GM23338 (cell line): ENCODE results near the gene NRP2. TPM values are rescaled to one million over a fixed set of nuclear protein-coding genes. Genes with fewer than 3 reads are reported as not detected.

Source experiments
- ATAC-seq: fragments of 200-7000 bp; cut with Tn5 transposase; 3 replicates; pipeline ENCODE4 v1.9.1; 2020
- DNase-seq: peaks from one replicate; pipeline ENCODE4 v3.0.0-alpha.2; 2015; ENCODE audit warnings: low spot score
- H2AFZ ChIP-seq: fragments of 200-600 bp; sonication (generic); 2 replicates; pipeline ENCODE4 v1.8.0; 2016; ENCODE audit warnings: antibody characterized with exemption, mild to moderate bottlenecking, moderate library complexity
- H3F3A ChIP-seq: fragments of 200-600 bp; sonication (generic); replicated peaks from 2 replicates; pipeline ENCODE4 v1.8.0; 2017; ENCODE audit warnings: antibody characterized with exemption, mixed run types, low read depth
- H3K27ac ChIP-seq: fragments of 200-600 bp; sonication (generic); 2 replicates; pipeline ENCODE4 v1.6.1; 2016; ENCODE audit warnings: low read depth
- H3K27me3 ChIP-seq: fragments of 200-600 bp; sonication (generic); 2 replicates; pipeline ENCODE4 v1.8.0; 2016; ENCODE audit warnings: mild to moderate bottlenecking, mixed run types, moderate library complexity; ENCODE audit not compliant: insufficient read depth
- H3K36me3 ChIP-seq: fragments of 200-600 bp; sonication (generic); 2 replicates; pipeline ENCODE4 v1.8.0; 2016; ENCODE audit warnings: mild to moderate bottlenecking; ENCODE audit not compliant: insufficient read depth
- H3K4me1 ChIP-seq: fragments of 200-600 bp; sonication (generic); 2 replicates; pipeline ENCODE4 v1.8.0; 2016; ENCODE audit warnings: mild to moderate bottlenecking, moderate library complexity; ENCODE audit not compliant: insufficient read depth
- H3K4me2 ChIP-seq: fragments of 200-600 bp; sonication (generic); 2 replicates; pipeline ENCODE4 v1.7.1; 2017; ENCODE audit warnings: mixed run types
- H3K4me3 ChIP-seq: fragments of 200-600 bp; sonication (generic); 2 replicates; pipeline ENCODE4 v1.6.1; 2016; ENCODE audit warnings: mixed run types
- H3K79me2 ChIP-seq: fragments of 200-600 bp; sonication (generic); replicated peaks from 2 replicates; pipeline ENCODE4 v1.8.0; 2017; ENCODE audit warnings: mild to moderate bottlenecking; ENCODE audit not compliant: insufficient read depth
- H3K9me2 ChIP-seq: fragments of 200-600 bp; sonication (generic); 2 replicates; pipeline ENCODE4 v1.8.0; 2017; ENCODE audit not compliant: insufficient read depth
- H4K20me1 ChIP-seq: fragments of 200-600 bp; sonication (generic); replicated peaks from 2 replicates; pipeline ENCODE4 v1.8.0; 2017; ENCODE audit warnings: mild to moderate bottlenecking; ENCODE audit not compliant: insufficient read depth
- H3K27ac Mint-ChIP-seq: 2 replicates; pipeline ENCODE4 v1.8.0; 2020; ENCODE audit warnings: inconsistent platforms, mild to moderate bottlenecking, moderate library complexity, mixed read lengths
- H3K27me3 Mint-ChIP-seq: 3 replicates; pipeline ENCODE4 v1.8.0; 2022; ENCODE audit warnings: low read depth, mild to moderate bottlenecking, moderate library complexity, mixed read lengths, inconsistent platforms; ENCODE audit not compliant: insufficient read depth, poor library complexity
- H3K36me3 Mint-ChIP-seq: 3 replicates; pipeline ENCODE4 v1.8.0; 2021; ENCODE audit warnings: low read depth, mild to moderate bottlenecking, inconsistent platforms, moderate library complexity, mixed read lengths
- H3K4me1 Mint-ChIP-seq: 3 replicates; pipeline ENCODE4 v1.8.0; 2020; ENCODE audit warnings: mild to moderate bottlenecking, inconsistent platforms, mixed read lengths
- H3K4me3 Mint-ChIP-seq: 3 replicates; pipeline ENCODE4 v1.8.0; 2021; ENCODE audit warnings: moderate library complexity, mild to moderate bottlenecking, inconsistent platforms, mixed read lengths
- H3K9me3 Mint-ChIP-seq: 3 replicates; pipeline ENCODE4 v1.8.0; 2020; ENCODE audit warnings: moderate library complexity, mild to moderate bottlenecking, inconsistent platforms, mixed read lengths
- ZNF331 ChIP-seq: fragments of 250-450 bp; sonication (Bioruptor Pico); IDR thresholded peaks from 2 replicates; pipeline ENCODE4 v1.5.0; 2020; ENCODE audit warnings: low read depth, mild to moderate bottlenecking, moderate library complexity
- polyA plus RNA-seq: library from polyadenylated mRNA; unstranded; fragments of >200 nt; fragmentation: Nextera tagmentation; extraction: Ambion mirVana; gene quantifications from 2 replicates; pipeline ENCODE4 v1.2.1, GENCODE V29; 2016
- total RNA-seq: library from RNA; depleted of rRNA; stranded (reverse); fragments of >200 nt; shearing (Covaris generic); gene quantifications from 2 replicates; pipeline ENCODE4 v1.2.3, GENCODE V29; 2014
- TF ChIP-seq, protein P1 (sequence below): IDR thresholded peaks from one replicate; pipeline ENCODE4 v1.6.1; 2018; ENCODE audit warnings: antibody characterized with exemption; ENCODE audit not compliant: unreplicated experiment
- TF ChIP-seq, protein P2 (sequence below): IDR thresholded peaks from 2 replicates; pipeline ENCODE4 v1.6.1; 2016; ENCODE audit warnings: antibody characterized with exemption
- TF ChIP-seq, protein P3 (sequence below), 2 experiments: fragments of 200-600 bp in 1 of 2; sonication (generic) in 1 of 2; conservative IDR thresholded peaks; 2 replicates each; pipeline versions ENCODE4 v1.5.1 to v1.6.1; 2016 to 2017; ENCODE audit warnings: antibody characterized with exemption in 2 of 2, low read depth in 2 of 2, mild to moderate bottlenecking in 2 of 2, moderate library complexity in 1 of 2

Gene NRP2
- total and polyA plus RNA-seq, 2 experiments from 2014 or later = 18.4 to 22.0 TPM

DNA sequence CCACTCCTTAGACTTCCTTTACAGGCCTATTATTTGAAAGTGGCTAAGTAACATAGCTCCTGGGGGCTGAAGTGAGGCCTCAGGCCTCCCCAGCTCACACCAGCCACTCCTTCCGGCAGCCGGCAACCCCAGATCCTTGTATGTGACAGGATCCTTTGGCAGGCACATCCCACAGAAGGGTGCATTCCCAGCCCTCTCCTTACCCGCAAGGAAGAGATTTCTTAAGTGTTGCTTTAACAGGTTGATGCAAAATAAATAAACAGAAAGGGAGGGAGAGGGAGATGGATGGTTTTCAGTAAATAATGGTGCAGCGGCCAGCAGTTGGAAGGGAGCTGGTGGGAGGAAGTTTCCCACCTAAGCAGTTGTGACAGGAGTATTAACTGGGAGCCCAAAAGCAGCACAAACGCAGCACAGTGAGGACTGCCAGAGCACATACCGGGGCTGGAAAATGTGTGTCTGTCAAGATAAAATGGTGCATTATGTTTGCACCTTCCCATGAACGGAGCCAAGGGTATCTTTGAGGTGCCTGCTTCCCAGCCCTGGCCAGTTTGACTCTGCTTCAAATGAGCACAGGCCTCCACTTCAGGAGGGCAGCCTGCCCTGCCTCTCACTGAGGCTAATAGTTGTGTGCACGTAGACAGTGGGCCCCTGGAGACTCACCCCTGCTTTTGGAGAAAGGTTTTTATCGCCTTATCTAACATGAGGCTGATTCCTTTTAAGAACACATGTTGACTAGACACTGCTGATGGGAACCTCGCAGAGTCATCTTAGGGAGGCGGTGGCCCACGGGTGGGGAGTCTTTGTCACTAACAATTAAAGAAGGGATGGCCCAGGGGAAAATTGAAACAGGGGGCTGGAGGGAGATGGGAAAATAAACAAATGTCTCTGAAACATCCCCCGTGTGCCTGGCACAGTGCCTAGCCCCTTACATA, 32.8 kb downstream of the NRP2 start:
- Histone ChIP-seq H2AFZ (peak overlapping the region; percentile 24; the same call in 1 of the 2 replicates), H3K79me2 (no peaks in the 10 kb centered on the region), H3K27me3 (no peaks in the 10 kb centered on the region), H3K4me1 (peaks cover 6% of the 10 kb centered on the region; the same call in 1 of the 2 replicates), H3K36me3 (no peaks in the 10 kb centered on the region), H3K4me2 (no peak overlapping the region), H3K4me3 (no peak overlapping the region), H3K27ac (peak overlapping the region; percentile 52; the same call in 1 of the 2 replicates), H3K9me2 (no peaks in the 10 kb centered on the region), H3F3A (no peaks in the 10 kb centered on the region), H4K20me1 (no peaks in the 10 kb centered on the region)
- TF ChIP-seq, protein P1, sequence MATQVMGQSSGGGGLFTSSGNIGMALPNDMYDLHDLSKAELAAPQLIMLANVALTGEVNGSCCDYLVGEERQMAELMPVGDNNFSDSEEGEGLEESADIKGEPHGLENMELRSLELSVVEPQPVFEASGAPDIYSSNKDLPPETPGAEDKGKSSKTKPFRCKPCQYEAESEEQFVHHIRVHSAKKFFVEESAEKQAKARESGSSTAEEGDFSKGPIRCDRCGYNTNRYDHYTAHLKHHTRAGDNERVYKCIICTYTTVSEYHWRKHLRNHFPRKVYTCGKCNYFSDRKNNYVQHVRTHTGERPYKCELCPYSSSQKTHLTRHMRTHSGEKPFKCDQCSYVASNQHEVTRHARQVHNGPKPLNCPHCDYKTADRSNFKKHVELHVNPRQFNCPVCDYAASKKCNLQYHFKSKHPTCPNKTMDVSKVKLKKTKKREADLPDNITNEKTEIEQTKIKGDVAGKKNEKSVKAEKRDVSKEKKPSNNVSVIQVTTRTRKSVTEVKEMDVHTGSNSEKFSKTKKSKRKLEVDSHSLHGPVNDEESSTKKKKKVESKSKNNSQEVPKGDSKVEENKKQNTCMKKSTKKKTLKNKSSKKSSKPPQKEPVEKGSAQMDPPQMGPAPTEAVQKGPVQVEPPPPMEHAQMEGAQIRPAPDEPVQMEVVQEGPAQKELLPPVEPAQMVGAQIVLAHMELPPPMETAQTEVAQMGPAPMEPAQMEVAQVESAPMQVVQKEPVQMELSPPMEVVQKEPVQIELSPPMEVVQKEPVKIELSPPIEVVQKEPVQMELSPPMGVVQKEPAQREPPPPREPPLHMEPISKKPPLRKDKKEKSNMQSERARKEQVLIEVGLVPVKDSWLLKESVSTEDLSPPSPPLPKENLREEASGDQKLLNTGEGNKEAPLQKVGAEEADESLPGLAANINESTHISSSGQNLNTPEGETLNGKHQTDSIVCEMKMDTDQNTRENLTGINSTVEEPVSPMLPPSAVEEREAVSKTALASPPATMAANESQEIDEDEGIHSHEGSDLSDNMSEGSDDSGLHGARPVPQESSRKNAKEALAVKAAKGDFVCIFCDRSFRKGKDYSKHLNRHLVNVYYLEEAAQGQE = no peak
- no peak for TF ChIP-seq ZNF331 (CRISPR knock-in tag)
- H3K4me1 Mint-ChIP-seq = peaks cover 41% of the 10 kb centered on the region
- H3K27me3 Mint-ChIP-seq = peaks cover 3% of the 10 kb centered on the region
- no peak overlapping the region for H3K4me3 Mint-ChIP-seq
- H3K27ac Mint-ChIP-seq = peak overlapping the region; percentile 8; the same call in 1 of the 2 replicates
- no peaks in the 10 kb centered on the region for H3K9me3 Mint-ChIP-seq
- ATAC-seq = peak; percentile 51; the same call in 2 of the 3 replicates
- DNase-seq = no peak
- H3K36me3 Mint-ChIP-seq = peaks cover 27% of the 10 kb centered on the region

DNA sequence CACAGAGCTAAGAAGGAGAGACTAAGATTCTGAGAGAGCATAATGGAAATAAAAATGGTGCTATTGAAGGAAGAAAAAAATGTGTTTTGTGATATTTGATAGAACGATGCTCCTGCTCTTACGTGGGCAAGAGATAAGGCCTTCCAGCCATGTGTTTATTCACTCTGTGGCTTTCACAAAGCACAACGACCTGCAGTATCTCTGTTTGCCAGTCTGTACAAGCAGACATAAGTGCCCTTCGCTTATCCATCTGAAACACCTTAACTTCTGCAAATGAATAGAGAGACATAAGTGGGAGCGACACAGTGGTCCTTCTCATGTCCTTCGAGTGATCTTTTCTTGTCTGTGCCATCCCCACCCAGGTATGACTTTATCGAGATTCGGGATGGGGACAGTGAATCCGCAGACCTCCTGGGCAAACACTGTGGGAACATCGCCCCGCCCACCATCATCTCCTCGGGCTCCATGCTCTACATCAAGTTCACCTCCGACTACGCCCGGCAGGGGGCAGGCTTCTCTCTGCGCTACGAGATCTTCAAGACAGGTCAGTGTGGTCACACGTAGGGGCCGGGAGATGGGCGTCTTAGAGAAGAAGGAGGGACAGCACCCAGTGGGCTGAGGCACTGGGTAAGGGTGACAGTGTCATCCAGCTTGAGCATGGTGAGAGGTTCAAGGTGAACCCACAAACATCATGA, 33.7 kb downstream of the NRP2 start:
- Histone ChIP-seq H3K4me2 (no peak overlapping the region), H3K79me2 (no peaks in the 10 kb centered on the region), H4K20me1 (no peaks in the 10 kb centered on the region), H3K36me3 (no peaks in the 10 kb centered on the region), H3F3A (no peaks in the 10 kb centered on the region), H3K4me3 (no peak overlapping the region), H3K4me1 (peaks cover 13% of the 10 kb centered on the region), H3K27ac (no peak overlapping the region), H2AFZ (no peak overlapping the region), H3K9me2 (no peaks in the 10 kb centered on the region), H3K27me3 (no peaks in the 10 kb centered on the region)
- Mint-ChIP-seq H3K9me3 (no peaks in the 10 kb centered on the region), H3K4me1 (peaks cover 48% of the 10 kb centered on the region), H3K27ac (no peak overlapping the region), H3K27me3 (peaks cover 1% of the 10 kb centered on the region), H3K4me3 (no peak overlapping the region), H3K36me3 (peaks cover 27% of the 10 kb centered on the region)
- peak; percentile 68 for DNase-seq
- no peak for ATAC-seq
- TF ChIP-seq, protein P2, sequence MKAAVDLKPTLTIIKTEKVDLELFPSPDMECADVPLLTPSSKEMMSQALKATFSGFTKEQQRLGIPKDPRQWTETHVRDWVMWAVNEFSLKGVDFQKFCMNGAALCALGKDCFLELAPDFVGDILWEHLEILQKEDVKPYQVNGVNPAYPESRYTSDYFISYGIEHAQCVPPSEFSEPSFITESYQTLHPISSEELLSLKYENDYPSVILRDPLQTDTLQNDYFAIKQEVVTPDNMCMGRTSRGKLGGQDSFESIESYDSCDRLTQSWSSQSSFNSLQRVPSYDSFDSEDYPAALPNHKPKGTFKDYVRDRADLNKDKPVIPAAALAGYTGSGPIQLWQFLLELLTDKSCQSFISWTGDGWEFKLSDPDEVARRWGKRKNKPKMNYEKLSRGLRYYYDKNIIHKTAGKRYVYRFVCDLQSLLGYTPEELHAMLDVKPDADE = no peak
- TF ChIP-seq, protein P3, sequence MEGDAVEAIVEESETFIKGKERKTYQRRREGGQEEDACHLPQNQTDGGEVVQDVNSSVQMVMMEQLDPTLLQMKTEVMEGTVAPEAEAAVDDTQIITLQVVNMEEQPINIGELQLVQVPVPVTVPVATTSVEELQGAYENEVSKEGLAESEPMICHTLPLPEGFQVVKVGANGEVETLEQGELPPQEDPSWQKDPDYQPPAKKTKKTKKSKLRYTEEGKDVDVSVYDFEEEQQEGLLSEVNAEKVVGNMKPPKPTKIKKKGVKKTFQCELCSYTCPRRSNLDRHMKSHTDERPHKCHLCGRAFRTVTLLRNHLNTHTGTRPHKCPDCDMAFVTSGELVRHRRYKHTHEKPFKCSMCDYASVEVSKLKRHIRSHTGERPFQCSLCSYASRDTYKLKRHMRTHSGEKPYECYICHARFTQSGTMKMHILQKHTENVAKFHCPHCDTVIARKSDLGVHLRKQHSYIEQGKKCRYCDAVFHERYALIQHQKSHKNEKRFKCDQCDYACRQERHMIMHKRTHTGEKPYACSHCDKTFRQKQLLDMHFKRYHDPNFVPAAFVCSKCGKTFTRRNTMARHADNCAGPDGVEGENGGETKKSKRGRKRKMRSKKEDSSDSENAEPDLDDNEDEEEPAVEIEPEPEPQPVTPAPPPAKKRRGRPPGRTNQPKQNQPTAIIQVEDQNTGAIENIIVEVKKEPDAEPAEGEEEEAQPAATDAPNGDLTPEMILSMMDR (conservative IDR thresholded peaks at IDR 0.05; ENCODE audit: low read depth in 2 of 2) = peak; percentile 47 to 66
